Endothelial cell of umbilical vein (primary cell): Measurements from ENCODE around the gene UPF2. TPM values are rescaled to one million over a fixed set of nuclear protein-coding genes. Genes with fewer than 3 reads are reported as not detected.

ENCODE experiments used
- BruUV-seq: library from RNA; stranded (reverse); fragments of 400-500 nt; replicated peaks from 2 replicates; lab custom pipeline; 2021; lab: Mats Ljungman, UMichigan
- CTCF ChIA-PET: fragments of 300-600, 350-600 bp; sonication (Branson Sonifier 250); formaldehyde crosslinking; loops from one replicate; lab custom pipeline; 2021; ENCODE audit warnings: antibody characterized with exemption, inconsistent platforms; lab: Charles Lee
- POLR2A ChIA-PET: fragments of 300-600, 350-600 bp; sonication (Branson Sonifier 250); formaldehyde crosslinking; loops from one replicate; lab custom pipeline; 2021; ENCODE audit warnings: antibody characterized with exemption, inconsistent platforms; lab: Charles Lee
- DNase-seq: peaks from one replicate; pipeline ENCODE4 v3.0.0-alpha.2; 2011; ENCODE audit warnings: low read depth, low spot score
- FAIRE-seq: peaks from 2 replicates; lab custom pipeline; 2011; peaks lifted over from hg19 to GRCh38; lab: Jason Lieb, UNC
- H2AFZ ChIP-seq: 2 replicates; pipeline ENCODE4 v1.6.0; 2012; ENCODE audit warnings: low read depth, low read length, control low read depth, inconsistent platforms
- H3K27ac ChIP-seq: 2 replicates; pipeline ENCODE4 v1.5.1; 2011; ENCODE audit warnings: low read depth, mild to moderate bottlenecking, control low read depth, low read length, moderate library complexity; ENCODE audit not compliant: insufficient read depth
- H3K27me3 ChIP-seq, 2 experiments: 2 replicates each; pipeline versions ENCODE4 v1.6.0 to v1.6.1; 2011; ENCODE audit warnings: low read length in 2 of 2, mixed read lengths in 1 of 2; ENCODE audit not compliant: control insufficient read depth in 2 of 2, insufficient read depth in 2 of 2
- H3K36me3 ChIP-seq, 2 experiments: 2 replicates in 1 of 2; 3 replicates in 1 of 2; pipeline ENCODE4 v1.5.1; 2011; ENCODE audit warnings: low read length in 2 of 2, mild to moderate bottlenecking in 1 of 2, moderate library complexity in 1 of 2; ENCODE audit not compliant: control insufficient read depth in 2 of 2, insufficient read depth in 2 of 2; ENCODE audit errors: extremely low read depth in 1 of 2
- H3K4me1 ChIP-seq: 3 replicates; pipeline ENCODE4 v1.5.1; 2011; ENCODE audit warnings: mild to moderate bottlenecking, low read length; ENCODE audit not compliant: control insufficient read depth, insufficient read depth; ENCODE audit errors: extremely low read depth
- H3K4me2 ChIP-seq: 2 replicates; pipeline ENCODE4 v1.6.1; 2011; ENCODE audit warnings: low read length, control low read depth, mixed read lengths; ENCODE audit not compliant: insufficient read depth
- H3K4me3 ChIP-seq, 3 experiments: fragments of 200-600 bp in 1 of 3; sonication (generic), shearing (Covaris generic) in 1 of 3; replicated peaks in 1 of 3; 2 replicates each; pipeline ENCODE4 v1.5.1; 2011 to 2016; ENCODE audit warnings: control low read depth in 3 of 3, low read length in 3 of 3, mild to moderate bottlenecking in 2 of 3, inconsistent platforms in 1 of 3, low read depth in 1 of 3, moderate library complexity in 1 of 3; ENCODE audit not compliant: insufficient read depth in 1 of 3
- H3K79me2 ChIP-seq: 2 replicates; pipeline ENCODE4 v1.6.0; 2012; ENCODE audit warnings: low read length, inconsistent platforms; ENCODE audit not compliant: control insufficient read depth, insufficient read depth
- H3K9ac ChIP-seq: replicated peaks from 2 replicates; pipeline ENCODE3; 2011; ENCODE audit warnings: low read length, control low read depth; ENCODE audit not compliant: insufficient read depth; ENCODE audit errors: extremely low read depth
- H3K9me1 ChIP-seq: replicated peaks from 3 replicates; pipeline ENCODE4 v1.6.0; 2011; ENCODE audit warnings: mild to moderate bottlenecking, low read length; ENCODE audit not compliant: control insufficient read depth, insufficient read depth; ENCODE audit errors: extremely low read depth
- H3K9me3 ChIP-seq: replicated peaks from 2 replicates; pipeline ENCODE4 v1.5.1; 2012; ENCODE audit warnings: low read length, inconsistent platforms; ENCODE audit not compliant: control insufficient read depth, insufficient read depth
- H4K20me1 ChIP-seq: replicated peaks from 2 replicates; pipeline ENCODE3; 2011; ENCODE audit warnings: mild to moderate bottlenecking, low read length; ENCODE audit not compliant: control insufficient read depth, insufficient read depth; ENCODE audit errors: extremely low read depth
- EZH2 ChIP-seq: IDR thresholded peaks from 2 replicates; pipeline ENCODE4 v1.6.1; 2012; ENCODE audit warnings: borderline replicate concordance, low read depth, mild to moderate bottlenecking, moderate library complexity, low read length, inconsistent platforms; ENCODE audit not compliant: severe bottlenecking
- FOS ChIP-seq: IDR thresholded peaks from 2 replicates; pipeline ENCODE4 v1.6.1; 2011; ENCODE audit warnings: mild to moderate bottlenecking, low read length, moderate library complexity, borderline replicate concordance; ENCODE audit not compliant: insufficient read depth
- JUN ChIP-seq: IDR thresholded peaks from 2 replicates; pipeline ENCODE4 v1.6.1; 2011; ENCODE audit warnings: borderline replicate concordance, low read depth; ENCODE audit not compliant: insufficient read length, insufficient read depth
- MYC ChIP-seq: IDR thresholded peaks from one replicate; pipeline ENCODE4 v1.6.1; 2011; ENCODE audit warnings: mild to moderate bottlenecking, low read depth, low read length
- POLR2A ChIP-seq: IDR thresholded peaks from 2 replicates; pipeline ENCODE4 v1.6.1; 2012; ENCODE audit warnings: low read depth, mild to moderate bottlenecking, control low read depth, low read length
- dilution Hi-C: fragments of 300-500 bp; cut with MboI; formaldehyde crosslinking; loops from one replicate; pipeline ENCODE4 v1.15.0; 2019; ENCODE audit warnings: low sequenced_read_pairs; ENCODE audit not compliant: extremely low pct_ligation_motif_present
- intact Hi-C: fragments of 100-400 bp; cut with micrococcal nuclease; formaldehyde crosslinking; loops from one replicate; pipeline ENCODE4 v1.10.0; 2022
- polyA plus RNA-seq, 4 experiments: library from polyadenylated mRNA; depleted of rRNA in 3 of 4; stranded (reverse) in 3 of 4; unstranded in 1 of 4; fragments of >200 nt; gene quantifications; 2 replicates each; pipeline versions ENCODE4 v1.2.1 to v1.2.3, GENCODE V29; 2011 to 2012; ENCODE audit warnings: missing spikeins in 1 of 4
- total RNA-seq: library from RNA; stranded (reverse); gene quantifications from 2 replicates; pipeline ENCODE4 v1.2.3, GENCODE V29; 2021
- TF ChIP-seq, protein P1 (sequence below): IDR thresholded peaks from 2 replicates; pipeline ENCODE4 v1.6.1; 2011; ENCODE audit not compliant: insufficient read depth, insufficient read length
- TF ChIP-seq, protein P2 (sequence below), 2 donors: IDR thresholded peaks; 1 replicate in 1 of 2; 2 replicates in 1 of 2; pipeline ENCODE4 v1.5.1; 2011; ENCODE audit warnings: low read length in 2 of 2, mild to moderate bottlenecking in 2 of 2, moderate library complexity in 2 of 2, control low read depth in 1 of 2, inconsistent platforms in 1 of 2, low read depth in 1 of 2; ENCODE audit not compliant: insufficient read depth in 1 of 2; ENCODE audit errors: extremely low read depth in 1 of 2

UPF2 gene
- total and polyA plus RNA-seq, 2 donors (not counting 3 experiments of a cell fraction or from before 2014, with no cell fraction given): 4.8 to 27.7 TPM

DNA sequence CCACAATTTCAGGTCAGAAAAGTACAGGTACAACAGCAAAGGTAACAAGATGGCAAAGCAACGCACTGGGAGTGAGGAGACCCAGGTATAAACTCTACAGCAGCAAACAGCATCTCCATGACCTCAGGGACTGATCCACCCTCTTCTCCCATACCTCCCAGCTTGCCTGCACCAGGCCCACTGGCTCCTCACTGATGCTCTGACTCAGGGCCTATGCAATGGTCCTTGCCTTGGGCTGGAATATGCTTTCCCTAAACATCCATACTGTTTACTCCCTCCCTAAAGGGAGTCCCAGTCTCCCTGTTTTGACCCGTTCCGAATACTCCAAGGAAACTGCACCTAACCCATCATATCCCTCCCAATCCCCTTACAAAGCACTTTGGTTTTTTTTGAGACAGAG is 60.4 kb downstream of the UPF2 start:
- no peak overlapping the region for H3K4me3 ChIP-seq
- dilution Hi-C loops: no loop called here
- H3K4me1 ChIP-seq: no peaks in the 10 kb centered on the region
- CTCF ChIA-PET: interaction anchor here (0.8 to 3.7 kb wide), 3 partner anchors 162 to 199 kb away, joined by 3 to 21 read pairs (median 5); no protein-coding TSS in a partner anchor
- H3K27me3 ChIP-seq: no peaks in the 10 kb centered on the region
- peaks cover 0 to 2% of the 10 kb centered on the region in 2 experiments for H3K36me3 ChIP-seq
- no peaks in the 10 kb centered on the region for H3K9me1 ChIP-seq
- FAIRE-seq: no peak
- no peak overlapping the region for H3K27ac ChIP-seq
- H3K79me2 ChIP-seq: no peaks in the 10 kb centered on the region
- no peak for DNase-seq
- no peak overlapping the region for H2AFZ ChIP-seq
- no peaks in the 10 kb centered on the region for H3K9me3 ChIP-seq
- intact Hi-C loops: no loop called here
- POLR2A ChIA-PET: no interaction called here
- TF ChIP-seq, protein P1, sequence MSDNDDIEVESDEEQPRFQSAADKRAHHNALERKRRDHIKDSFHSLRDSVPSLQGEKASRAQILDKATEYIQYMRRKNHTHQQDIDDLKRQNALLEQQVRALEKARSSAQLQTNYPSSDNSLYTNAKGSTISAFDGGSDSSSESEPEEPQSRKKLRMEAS: no peak
- TF ChIP-seq, protein P2, sequence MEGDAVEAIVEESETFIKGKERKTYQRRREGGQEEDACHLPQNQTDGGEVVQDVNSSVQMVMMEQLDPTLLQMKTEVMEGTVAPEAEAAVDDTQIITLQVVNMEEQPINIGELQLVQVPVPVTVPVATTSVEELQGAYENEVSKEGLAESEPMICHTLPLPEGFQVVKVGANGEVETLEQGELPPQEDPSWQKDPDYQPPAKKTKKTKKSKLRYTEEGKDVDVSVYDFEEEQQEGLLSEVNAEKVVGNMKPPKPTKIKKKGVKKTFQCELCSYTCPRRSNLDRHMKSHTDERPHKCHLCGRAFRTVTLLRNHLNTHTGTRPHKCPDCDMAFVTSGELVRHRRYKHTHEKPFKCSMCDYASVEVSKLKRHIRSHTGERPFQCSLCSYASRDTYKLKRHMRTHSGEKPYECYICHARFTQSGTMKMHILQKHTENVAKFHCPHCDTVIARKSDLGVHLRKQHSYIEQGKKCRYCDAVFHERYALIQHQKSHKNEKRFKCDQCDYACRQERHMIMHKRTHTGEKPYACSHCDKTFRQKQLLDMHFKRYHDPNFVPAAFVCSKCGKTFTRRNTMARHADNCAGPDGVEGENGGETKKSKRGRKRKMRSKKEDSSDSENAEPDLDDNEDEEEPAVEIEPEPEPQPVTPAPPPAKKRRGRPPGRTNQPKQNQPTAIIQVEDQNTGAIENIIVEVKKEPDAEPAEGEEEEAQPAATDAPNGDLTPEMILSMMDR (IDR thresholded peaks at IDR 0.05; ENCODE audit: extremely low read depth in 1 of 2, insufficient read depth in 1 of 2, low read depth in 1 of 2, low read length in 2 of 2): no peak
- TF ChIP-seq POLR2A: no peak
- no peak for TF ChIP-seq JUN
- TF ChIP-seq MYC: no peak
- no peak for TF ChIP-seq FOS
- TF ChIP-seq EZH2: no peak
- H3K4me2 ChIP-seq: no peak overlapping the region
- BruUV-seq: no TSS peak
- H3K9ac ChIP-seq: no peak overlapping the region
- no peaks in the 10 kb centered on the region for H4K20me1 ChIP-seq
